Fibroblast of lung (primary cell): ENCODE data around the gene PBX4. TPM values are rescaled to one million over a fixed set of nuclear protein-coding genes. Genes with fewer than 3 reads are reported as not detected.

Experiments used
- DNase-seq, 2 donors: peaks; one replicate each; pipeline versions ENCODE4 v3.0.0 to v3.0.0-alpha.2; 2010; ENCODE audit warnings: low read depth in 2 of 2
- H2AFZ ChIP-seq: 2 replicates; pipeline ENCODE4 v1.5.1; 2012; ENCODE audit warnings: low read length, control low read depth, inconsistent platforms
- H3K27ac ChIP-seq: 2 replicates; pipeline ENCODE4 v1.5.1; 2011; ENCODE audit warnings: low read length, control low read depth; ENCODE audit not compliant: insufficient read depth
- H3K27me3 ChIP-seq: 2 replicates; pipeline ENCODE4 v1.5.1; 2011; ENCODE audit warnings: mild to moderate bottlenecking, low read length; ENCODE audit not compliant: control insufficient read depth, insufficient read depth
- H3K36me3 ChIP-seq: 2 replicates; pipeline ENCODE4 v1.5.1; 2011; ENCODE audit warnings: low read length; ENCODE audit not compliant: control insufficient read depth, insufficient read depth
- H3K4me1 ChIP-seq: 2 replicates; pipeline ENCODE4 v1.5.1; 2011; ENCODE audit warnings: low read length; ENCODE audit not compliant: control insufficient read depth, insufficient read depth; ENCODE audit errors: extremely low read depth
- H3K4me2 ChIP-seq: 2 replicates; pipeline ENCODE4 v1.5.1; 2011; ENCODE audit warnings: low read length, control low read depth; ENCODE audit not compliant: insufficient read depth; ENCODE audit errors: extremely low read depth
- H3K4me3 ChIP-seq, 4 experiments: fragments of 200-600 bp in 1 of 4; sonication (generic) in 1 of 4; replicated peaks in 1 of 4; 2 replicates each; pipeline ENCODE4 v1.5.1; 2011 to 2016; ENCODE audit warnings: low read length in 4 of 4, low read depth in 3 of 4, mild to moderate bottlenecking in 3 of 4, control low read depth in 2 of 4, inconsistent platforms in 1 of 4, mixed read lengths in 1 of 4; ENCODE audit not compliant: insufficient read depth in 1 of 4; ENCODE audit errors: control extremely low read depth in 1 of 4
- H3K79me2 ChIP-seq: 2 replicates; pipeline ENCODE4 v1.5.1; 2012; ENCODE audit warnings: mild to moderate bottlenecking, low read length, inconsistent platforms; ENCODE audit not compliant: control insufficient read depth, insufficient read depth
- H3K9ac ChIP-seq: 2 replicates; pipeline ENCODE4 v1.5.1; 2011; ENCODE audit warnings: mild to moderate bottlenecking, low read length, control low read depth; ENCODE audit not compliant: insufficient read depth
- H3K9me3 ChIP-seq: 2 replicates; pipeline ENCODE4 v1.5.1; 2012; ENCODE audit warnings: low read depth, low read length; ENCODE audit not compliant: control insufficient read depth, insufficient read depth
- H4K20me1 ChIP-seq: 2 replicates; pipeline ENCODE4 v1.5.1; 2011; ENCODE audit warnings: low read length; ENCODE audit not compliant: control insufficient read depth, insufficient read depth; ENCODE audit errors: extremely low read depth
- CTCF ChIP-seq, 2 donors: IDR thresholded peaks in 1 of 2; conservative IDR thresholded peaks in 1 of 2; 1 replicate in 1 of 2; 2 replicates in 1 of 2; pipeline ENCODE4 v1.5.1; 2011 to 2012; ENCODE audit warnings: low read length in 2 of 2, control low read depth in 1 of 2, inconsistent platforms in 1 of 2, low read depth in 1 of 2, mild to moderate bottlenecking in 1 of 2
- EZH2 ChIP-seq: IDR thresholded peaks from 2 replicates; pipeline ENCODE4 v1.5.1; 2012; ENCODE audit warnings: low read length, control low read depth, mild to moderate bottlenecking; ENCODE audit errors: missing control alignments
- polyA plus RNA-seq, 2 donors: library from polyadenylated mRNA; depleted of rRNA in 1 of 2; stranded (reverse) in 1 of 2; unstranded in 1 of 2; fragments of >200 nt; gene quantifications; 2 replicates each; pipeline ENCODE4 v1.2.1, GENCODE V29; 2011 to 2012; ENCODE audit warnings: missing spikeins in 1 of 2
- total RNA-seq: library from RNA; depleted of rRNA; stranded (reverse); fragments of >200 nt; gene quantifications from 2 replicates; pipeline ENCODE4 v1.2.1, GENCODE V29; 2014

The PBX4 gene
- total and polyA plus RNA-seq, 2 donors (not counting 1 experiment from before 2014, with no cell fraction given), result 0.39 to 1.7 TPM

GRCh38 chr19:19624032-19624570 is 5.6 kb upstream of the PBX4 start:
- no peak overlapping the region for H3K9ac ChIP-seq
- no peaks in the 10 kb centered on the region for H3K36me3 ChIP-seq
- no peaks in the 10 kb centered on the region for H3K79me2 ChIP-seq
- H4K20me1 ChIP-seq, result no peaks in the 10 kb centered on the region
- TF ChIP-seq EZH2 (no peak), CTCF (conservative IDR thresholded peaks at IDR 0.05 in 1 of 2, IDR thresholded peaks at IDR 0.05 in 1 of 2; ENCODE audit: low read depth in 1 of 2, low read length in 2 of 2) (no peak)
- no peak overlapping the region for H3K4me2 ChIP-seq
- DNase-seq, result no peak
- no peaks in the 10 kb centered on the region for H3K27me3 ChIP-seq
- H3K27ac ChIP-seq, result no peak overlapping the region
- H3K9me3 ChIP-seq, result no peaks in the 10 kb centered on the region
- H2AFZ ChIP-seq, result no peak overlapping the region
- no peaks in the 10 kb centered on the region for H3K4me1 ChIP-seq
- no peak overlapping the region for H3K4me3 ChIP-seq

GRCh38 chr19:19623383-19623782 is 4.9 kb upstream of the PBX4 start:
- no peak for TF ChIP-seq EZH2
- TF ChIP-seq CTCF (conservative IDR thresholded peaks at IDR 0.05 in 1 of 2, IDR thresholded peaks at IDR 0.05 in 1 of 2; ENCODE audit: low read depth in 1 of 2, low read length in 2 of 2), result no peak
- Histone ChIP-seq H3K9ac (no peak overlapping the region), H3K27me3 (no peaks in the 10 kb centered on the region), H4K20me1 (no peaks in the 10 kb centered on the region), H3K4me2 (no peak overlapping the region), H3K79me2 (no peaks in the 10 kb centered on the region), H2AFZ (no peak overlapping the region), H3K27ac (no peak overlapping the region), H3K36me3 (no peaks in the 10 kb centered on the region), H3K4me1 (no peaks in the 10 kb centered on the region), H3K9me3 (no peaks in the 10 kb centered on the region), H3K4me3 (no peak overlapping the region)
- DNase-seq, result no peak

DNA sequence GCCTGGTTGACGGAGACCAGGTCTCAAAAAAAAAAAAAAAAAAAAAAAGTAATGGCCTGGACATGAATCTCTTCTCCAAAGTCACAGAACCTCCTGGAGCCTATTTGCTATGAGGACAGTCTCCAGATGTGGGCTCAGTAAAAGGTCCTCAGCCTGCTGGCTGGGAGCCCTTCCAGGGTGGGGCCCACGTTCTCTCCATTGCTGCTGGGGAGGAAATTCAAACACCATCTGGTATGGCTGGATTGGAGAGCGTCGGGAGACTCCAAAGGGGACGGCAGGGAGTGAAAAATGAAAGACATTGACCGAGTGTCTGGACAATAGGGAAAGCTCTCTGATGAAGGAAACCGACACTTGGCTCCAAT is 1.3 kb upstream of the PBX4 start:
- Histone ChIP-seq H3K36me3 (no peaks in the 10 kb centered on the region), H3K4me2 (no peak overlapping the region), H3K4me1 (no peaks in the 10 kb centered on the region), H4K20me1 (no peaks in the 10 kb centered on the region), H2AFZ (no peak overlapping the region), H3K4me3 (no peak overlapping the region), H3K79me2 (no peaks in the 10 kb centered on the region), H3K9ac (no peak overlapping the region), H3K27ac (no peak overlapping the region), H3K9me3 (no peaks in the 10 kb centered on the region), H3K27me3 (no peaks in the 10 kb centered on the region)
- DNase-seq, result no peak
- TF ChIP-seq CTCF (conservative IDR thresholded peaks at IDR 0.05 in 1 of 2, IDR thresholded peaks at IDR 0.05 in 1 of 2; ENCODE audit: low read depth in 1 of 2, low read length in 2 of 2) (no peak), EZH2 (no peak)
